ENCODE measurements around the gene KRT4. TPM values are rescaled to one million over a fixed set of nuclear protein-coding genes. Genes with fewer than 3 reads are reported as not detected.
"Not testable (repeated sequence)": the region's sequence is repeated elsewhere in the genome, so short reads cannot be mapped to it uniquely, and the experiment has no call there.

Gene KRT4
- total and polyA plus RNA-seq, 3 donors from 2014 or later: 0.19 TPM; not detected in 2

GRCh38 chr12:52796429-52796794 is 17.5 kb downstream of the KRT4 start:
- Histone ChIP-seq H3K4me1 (no peaks in the 10 kb centered on the region), H3K4me3 (no peak overlapping the region), H3K27me3 (no peaks in the 10 kb centered on the region), H3K27ac (no peak overlapping the region), H3K36me3 (ENCODE audit: low read depth, missing control alignments) (no peaks in the 10 kb centered on the region), H3K9me3 (no peaks in the 10 kb centered on the region)
- intact Hi-C loops (cut with DNase I; ENCODE audit: low total_unique reads): no loop called here
- TF ChIP-seq POLR2A (IDR thresholded peaks at IDR 0.05): no peak
- TF ChIP-seq CTCF (IDR thresholded peaks at IDR 0.05): no peak
- WGBS, 2 donors: 96 to 100% methylated on average over 3 of the region's 3 CpGs
- no peak for DNase-seq

- H3K4me1 ChIP-seq: no peaks in the 10 kb centered on the region
Measured at GRCh38 chr12:52795694-52796428, 18.1 kb downstream of the KRT4 start, which contains the start of gene KRT3. Gene KRT3, minus strand, starts transcription at chr12:52796117. Its CDS starts 75 bp downstream, at chr12:52796042.

GRCh38 chr12:52795332-52795674 is 18.6 kb downstream of the KRT4 start:
- not testable (repeated sequence) for H3K27ac ChIP-seq
- 92 to 100% methylated on average over 2 of the region's 2 CpGs for WGBS, 2 donors

More at GRCh38 chr12:52795694-52796428, 18.1 kb downstream of the KRT4 start, which contains the start of gene KRT3:
- TF ChIP-seq POLR2A (IDR thresholded peaks at IDR 0.05) (no peak), CTCF (IDR thresholded peaks at IDR 0.05) (no peak)
- intact Hi-C loops (cut with DNase I; ENCODE audit: low total_unique reads): no loop called here
- H3K27ac ChIP-seq: no peak within 1 kb of the TSS
- H3K27me3 ChIP-seq: no peaks in the 10 kb centered on the region
- no peaks in the 10 kb centered on the region for H3K9me3 ChIP-seq
- H3K4me3 ChIP-seq: no peak within 1 kb of the TSS
- WGBS, 2 donors: 95 to 97% methylated on average over 13 to 17 of the region's 17 CpGs
- no peak for DNase-seq
- no peaks in the 10 kb centered on the region for H3K36me3 ChIP-seq (ENCODE audit: low read depth, missing control alignments)

GRCh38 chr12:52794479-52795331 is 19.2 kb downstream of the KRT4 start:
- H3K9me3 ChIP-seq: no peaks in the 10 kb centered on the region
- WGBS, 2 donors: 90 to 92% methylated on average over 4 to 5 of the region's 5 CpGs
- no peak for DNase-seq
- no peak overlapping the region for H3K4me3 ChIP-seq
- H3K27ac ChIP-seq: no peak overlapping the region
- H3K4me1 ChIP-seq: peaks cover 1% of the 10 kb centered on the region
- H3K27me3 ChIP-seq: no peaks in the 10 kb centered on the region
- no peaks in the 10 kb centered on the region for H3K36me3 ChIP-seq (ENCODE audit: low read depth, missing control alignments)
- intact Hi-C loops (cut with DNase I; ENCODE audit: low total_unique reads): no loop called here
- no peak for TF ChIP-seq POLR2A (IDR thresholded peaks at IDR 0.05)
- no peak for TF ChIP-seq CTCF (IDR thresholded peaks at IDR 0.05)

More at GRCh38 chr12:52795332-52795674, 18.6 kb downstream of the KRT4 start:
- H3K9me3 ChIP-seq; H3K4me3 ChIP-seq; H3K36me3 ChIP-seq (ENCODE audit: low read depth, missing control alignments); intact Hi-C loops (cut with DNase I; ENCODE audit: low total_unique reads); H3K27me3 ChIP-seq; H3K4me1 ChIP-seq; DNase-seq: not testable (repeated sequence)

Measured in testis (tissue), 3 donors.